A549 (cell line): ENCODE data around the gene RPS16. TPM values are rescaled to one million over a fixed set of nuclear protein-coding genes. Genes with fewer than 3 reads are reported as not detected.

Source experiments
- ATAC-seq, 2 experiments: fragments of 200-7000 bp in 1 of 2; fragments of >200 bp in 1 of 2; cut with Nextera tagmentation in 1 of 2; cut with Tn5 transposase in 1 of 2; 3 replicates each; pipeline versions ENCODE4 v1.8.0 to v1.9.1; 2018 to 2020; ENCODE audit warnings: mild to moderate bottlenecking in 1 of 2, moderate library complexity in 1 of 2
- CTCF ChIA-PET: fragments of 300-600 bp; sonication (Branson Sonifier 250); formaldehyde crosslinking; extraction: SDS; loops from one replicate; lab custom pipeline; 2021; ENCODE audit warnings: antibody characterized with exemption, inconsistent platforms; lab: Yijun Ruan, JAX
- POLR2A ChIA-PET: fragments of 350-600 bp; formaldehyde crosslinking; extraction: SDS; loops from one replicate; lab custom pipeline; 2021; ENCODE audit warnings: antibody characterized with exemption, inconsistent platforms; lab: Yijun Ruan, JAX
- DNase-seq, 2 experiments: peaks; one replicate each; pipeline versions ENCODE4 v3.0.0 to v3.0.0-alpha.2; 2011 to 2016; ENCODE audit warnings: low read depth in 1 of 2, low spot score in 1 of 2
- FAIRE-seq: peaks from 2 replicates; lab custom pipeline; 2011; peaks lifted over from hg19 to GRCh38; lab: Jason Lieb, UNC
- H3K27ac ChIP-seq, 2 experiments: fragments of >200 bp; sonication (Bioruptor Twin); formaldehyde crosslinking; 3 replicates each; pipeline ENCODE4 v1.5.1; 2016 to 2017
- H3K4me1 ChIP-seq: fragments of >200 bp; sonication (Bioruptor Twin); formaldehyde crosslinking; 3 replicates; pipeline ENCODE4 v1.6.1; 2016
- H3K4me2 ChIP-seq: fragments of >200 bp; sonication (Bioruptor Twin); formaldehyde crosslinking; 3 replicates; pipeline ENCODE4 v1.6.1; 2016
- H3K4me3 ChIP-seq: fragments of >200 bp; sonication (Bioruptor Twin); formaldehyde crosslinking; 3 replicates; pipeline ENCODE4 v1.5.1; 2016
- H3K9me3 ChIP-seq: fragments of >200 bp; sonication (Bioruptor Twin); formaldehyde crosslinking; 3 replicates; pipeline ENCODE4 v1.6.1; 2016
- BCL3 ChIP-seq: fragments of >200 bp; sonication (Bioruptor Twin); formaldehyde crosslinking; IDR thresholded peaks from 3 replicates; pipeline ENCODE4 v1.6.1; 2016
- BHLHE40 ChIP-seq: IDR thresholded peaks from 2 replicates; pipeline ENCODE4 v1.6.1; 2012; ENCODE audit warnings: low read depth, low read length, inconsistent platforms
- CBX2 ChIP-seq: fragments of 200-600 bp; sonication (generic); IDR thresholded peaks from 2 replicates; pipeline ENCODE4 v1.6.1; 2016; ENCODE audit warnings: low read depth, mild to moderate bottlenecking, borderline replicate concordance
- CBX8 ChIP-seq: fragments of 200-600 bp; sonication (generic); IDR thresholded peaks from 2 replicates; pipeline ENCODE4 v1.6.1; 2016
- CEBPB ChIP-seq, 2 experiments: fragments of >200 bp in 1 of 2; sonication (Bioruptor Twin) in 1 of 2; formaldehyde crosslinking in 1 of 2; IDR thresholded peaks; 2 replicates each; pipeline ENCODE4 v1.6.1; 2012 to 2016
- CHD2 ChIP-seq: fragments of 150-350 bp; IDR thresholded peaks from 2 replicates; pipeline ENCODE4 v1.6.1; 2014; ENCODE audit warnings: low read length; ENCODE audit not compliant: partially characterized antibody
- EHF ChIP-seq: fragments of 250-450 bp; sonication (Bioruptor Pico); IDR thresholded peaks from 2 replicates; pipeline ENCODE4 v1.5.0; 2020; ENCODE audit warnings: mild to moderate bottlenecking
- EP300 ChIP-seq, 2 experiments: fragments of >200 bp; sonication (Bioruptor Twin); formaldehyde crosslinking; IDR thresholded peaks; 2 replicates in 1 of 2; 3 replicates in 1 of 2; pipeline ENCODE4 v1.6.1; 2016 to 2017
- GATA3 ChIP-seq: IDR thresholded peaks from 2 replicates; pipeline ENCODE4 v1.6.1; 2012; ENCODE audit warnings: borderline replicate concordance
- HDAC2 ChIP-seq: fragments of 200-600 bp; sonication (generic); IDR thresholded peaks from 2 replicates; pipeline ENCODE4 v1.6.1; 2016
- HEYL ChIP-seq: fragments of 250-450 bp; sonication (Bioruptor Pico); IDR thresholded peaks from 2 replicates; pipeline ENCODE4 v1.8.0; 2021; ENCODE audit warnings: mild to moderate bottlenecking, moderate library complexity
- HMGXB4 ChIP-seq: fragments of 250-450 bp; sonication (Bioruptor Pico); IDR thresholded peaks from 2 replicates; pipeline ENCODE4 v1.5.0; 2021; ENCODE audit warnings: mild to moderate bottlenecking, moderate library complexity, borderline replicate concordance
- HOXB5 ChIP-seq: fragments of 250-450 bp; sonication (Bioruptor Pico); IDR thresholded peaks from 2 replicates; pipeline ENCODE4 v1.5.0; 2020; ENCODE audit warnings: mild to moderate bottlenecking, moderate library complexity
- KDM5A ChIP-seq: fragments of 200-600 bp; sonication (generic); IDR thresholded peaks from 2 replicates; pipeline ENCODE4 v1.6.1; 2016; ENCODE audit warnings: antibody characterized with exemption, mild to moderate bottlenecking
- NR3C1 ChIP-seq: fragments of >200 bp; sonication (Bioruptor Twin); formaldehyde crosslinking; IDR thresholded peaks from 3 replicates; pipeline ENCODE4 v1.6.1; 2017
- RAD21 ChIP-seq, 2 experiments: fragments of >200 bp in 1 of 2; sonication (Bioruptor Twin) in 1 of 2; formaldehyde crosslinking in 1 of 2; IDR thresholded peaks in 1 of 2; conservative IDR thresholded peaks in 1 of 2; 2 replicates in 1 of 2; 3 replicates in 1 of 2; pipeline ENCODE4 v1.6.1; 2012 to 2018; ENCODE audit warnings: inconsistent platforms in 1 of 2
- RARB ChIP-seq: fragments of 250-450 bp; sonication (Bioruptor Pico); IDR thresholded peaks from 2 replicates; pipeline ENCODE4 v1.8.0; 2021; ENCODE audit warnings: mild to moderate bottlenecking, moderate library complexity
- RCOR1 ChIP-seq: fragments of 150-350 bp; IDR thresholded peaks from 2 replicates; pipeline ENCODE4 v1.6.1; 2014; ENCODE audit warnings: antibody characterized with exemption, low read length, low read depth
- SMC3 ChIP-seq: fragments of >200 bp; sonication (Bioruptor Twin); formaldehyde crosslinking; IDR thresholded peaks from 3 replicates; pipeline ENCODE4 v1.6.1; 2018; ENCODE audit warnings: inconsistent platforms
- ZC3H11A ChIP-seq: fragments of 450-650 bp; IDR thresholded peaks from 2 replicates; pipeline ENCODE4 v1.6.1; 2014; ENCODE audit warnings: antibody characterized with exemption, mild to moderate bottlenecking
- ZFP36 ChIP-seq: fragments of 450-650 bp; IDR thresholded peaks from 2 replicates; pipeline ENCODE4 v1.6.1; 2014; ENCODE audit warnings: borderline replicate concordance; ENCODE audit not compliant: partially characterized antibody
- WGBS: methylation state at CpG from one replicate; pipeline ENCODE4 v1.1.6; 2017; ENCODE audit errors: missing lambda C conversion rate; 5-methylcytosine and 5-hydroxymethylcytosine counted together
- polyA plus RNA-seq, 4 experiments: library from polyadenylated mRNA; depleted of rRNA in 3 of 4; stranded (reverse); fragments of >200 nt; fragmentation: RNase III in 1 of 4; extraction: RNeasy Plus Mini Kit Qiagen cat#74134 plus additional on column Dnase treatment in 1 of 4; gene quantifications; 2 replicates in 3 of 4; 3 replicates in 1 of 4; pipeline ENCODE4 v1.2.3, GENCODE V29; 2011 to 2017
- TF ChIP-seq, protein P1 (sequence below): fragments of >200 bp; sonication (Bioruptor Twin); formaldehyde crosslinking; IDR thresholded peaks from 2 replicates; pipeline ENCODE4 v1.6.1; 2016
- TF ChIP-seq, protein P2 (sequence below): fragments of >200 bp; sonication (Bioruptor Twin); formaldehyde crosslinking; IDR thresholded peaks from 3 replicates; pipeline ENCODE4 v1.5.1; 2016
- TF ChIP-seq, protein P3 (sequence below): IDR thresholded peaks from 2 replicates; pipeline ENCODE4 v1.6.1; 2012

Gene RPS16
- polyA plus RNA-seq, 2 of the 4 experiments (the other 2 are of a cell fraction): 4,348 to 4,855 TPM

- no peak for ATAC-seq
- Histone ChIP-seq H3K9me3 (no peaks in the 10 kb centered on the region), H3K4me1 (peaks cover 5% of the 10 kb centered on the region; the same call in 2 of the 3 replicates), H3K4me3 (no peak overlapping the region), H3K4me2 (no peak overlapping the region), H3K27ac (no peak overlapping the region)
- DNase-seq: no peak
- no peak for TF ChIP-seq CBX8
- no peak for TF ChIP-seq HOXB5 (CRISPR knock-in tag)
- TF ChIP-seq NR3C1: no peak
- TF ChIP-seq HMGXB4 (CRISPR knock-in tag): no peak
- no peak for TF ChIP-seq KDM5A
- TF ChIP-seq, protein P1, sequence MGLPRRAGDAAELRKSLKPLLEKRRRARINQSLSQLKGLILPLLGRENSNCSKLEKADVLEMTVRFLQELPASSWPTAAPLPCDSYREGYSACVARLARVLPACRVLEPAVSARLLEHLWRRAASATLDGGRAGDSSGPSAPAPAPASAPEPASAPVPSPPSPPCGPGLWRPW: no peak
- TF ChIP-seq RCOR1: no peak
- no peak for TF ChIP-seq BCL3
- no peak for TF ChIP-seq EP300 (IDR thresholded peaks at IDR 0.05)
- no peak for TF ChIP-seq HEYL (CRISPR knock-in tag)
- no peak for TF ChIP-seq CHD2
- CTCF ChIA-PET: interaction anchor here (0.6 to 21.9 kb wide), 20 partner anchors 10 to 1229 kb away, joined by 3 to 305 read pairs (median 16); partner anchors contain the start of genes DLL3, EID2, EID2B and PLEKHG2
- POLR2A ChIA-PET: interaction anchor here (0.6 to 1.5 kb wide), 3 partner anchors 40 to 582 kb away, joined by 3 to 4 read pairs (median 3); partner anchors contain the start of gene RPS16
- 94% methylated on average over 2 of the region's 2 CpGs for WGBS
- no peak for FAIRE-seq
Observed at GRCh38 chr19:39475748-39476147, 40.0 kb upstream of the RPS16 start.

DNA sequence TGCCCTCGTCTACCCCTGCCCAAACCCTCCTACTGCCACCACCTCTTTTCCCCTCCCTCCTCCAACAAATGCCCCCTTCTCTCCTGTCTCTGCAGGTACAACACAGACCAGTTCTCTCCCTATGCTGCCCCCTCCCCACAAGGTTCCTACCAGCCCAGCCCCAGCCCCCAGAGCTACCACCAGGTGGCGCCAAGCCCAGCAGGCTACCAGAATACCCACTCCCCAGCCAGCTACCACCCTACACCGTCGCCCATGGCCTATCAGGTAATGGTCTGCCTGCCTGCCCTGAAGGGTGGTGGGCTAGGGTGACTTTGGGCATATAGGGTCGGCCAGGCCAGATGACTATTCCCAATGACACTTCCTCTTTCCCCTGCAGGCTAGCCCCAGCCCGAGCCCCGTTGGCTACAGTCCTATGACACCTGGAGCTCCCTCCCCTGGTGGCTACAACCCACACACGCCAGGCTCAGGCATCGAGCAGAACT is 38.4 kb upstream of the RPS16 start:
- ChIA-PET CTCF (interaction anchor here (0.6 to 21.9 kb wide), 33 partner anchors 11 to 1321 kb away, joined by 3 to 305 read pairs (median 5); partner anchors contain the start of genes DLL3, EID2, EID2B and PLEKHG2), POLR2A (interaction anchor here (1.6 kb wide), 1 partner anchor 38 kb away, joined by 13 read pairs; the partner anchor contains the start of gene RPS16)
- H3K4me1 ChIP-seq: peaks cover 13% of the 10 kb centered on the region
- DNase-seq: peak; percentile 64 to 89
- TF ChIP-seq RAD21 (conservative IDR thresholded peaks at IDR 0.05 in 1 of 2, IDR thresholded peaks at IDR 0.05 in 1 of 2) (peak; percentile 61 to 69; a peak in 4 of 5 replicates), SMC3 (peak; percentile 90), CEBPB (IDR thresholded peaks at IDR 0.05) (no peak)
- TF ChIP-seq, protein P2, sequence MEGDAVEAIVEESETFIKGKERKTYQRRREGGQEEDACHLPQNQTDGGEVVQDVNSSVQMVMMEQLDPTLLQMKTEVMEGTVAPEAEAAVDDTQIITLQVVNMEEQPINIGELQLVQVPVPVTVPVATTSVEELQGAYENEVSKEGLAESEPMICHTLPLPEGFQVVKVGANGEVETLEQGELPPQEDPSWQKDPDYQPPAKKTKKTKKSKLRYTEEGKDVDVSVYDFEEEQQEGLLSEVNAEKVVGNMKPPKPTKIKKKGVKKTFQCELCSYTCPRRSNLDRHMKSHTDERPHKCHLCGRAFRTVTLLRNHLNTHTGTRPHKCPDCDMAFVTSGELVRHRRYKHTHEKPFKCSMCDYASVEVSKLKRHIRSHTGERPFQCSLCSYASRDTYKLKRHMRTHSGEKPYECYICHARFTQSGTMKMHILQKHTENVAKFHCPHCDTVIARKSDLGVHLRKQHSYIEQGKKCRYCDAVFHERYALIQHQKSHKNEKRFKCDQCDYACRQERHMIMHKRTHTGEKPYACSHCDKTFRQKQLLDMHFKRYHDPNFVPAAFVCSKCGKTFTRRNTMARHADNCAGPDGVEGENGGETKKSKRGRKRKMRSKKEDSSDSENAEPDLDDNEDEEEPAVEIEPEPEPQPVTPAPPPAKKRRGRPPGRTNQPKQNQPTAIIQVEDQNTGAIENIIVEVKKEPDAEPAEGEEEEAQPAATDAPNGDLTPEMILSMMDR: peak; percentile 97
- no peak overlapping the region for H3K27ac ChIP-seq
- no peak overlapping the region for H3K4me3 ChIP-seq
- ATAC-seq: peak; percentile 58 to 87; a peak in 5 of 6 replicates
- FAIRE-seq: peak; percentile 49
- 50% methylated on average over 9 of the region's 9 CpGs for WGBS
- no peak overlapping the region for H3K4me2 ChIP-seq
- no peaks in the 10 kb centered on the region for H3K9me3 ChIP-seq

GRCh38 chr19:39473443-39473960 is 37.8 kb upstream of the RPS16 start:
- ChIA-PET POLR2A (interaction anchor here (1.6 kb wide), 1 partner anchor 38 kb away, joined by 13 read pairs; the partner anchor contains the start of gene RPS16), CTCF (interaction anchor here (0.6 to 21.9 kb wide), 24 partner anchors 10 to 1322 kb away, joined by 3 to 305 read pairs (median 14); partner anchors contain the start of genes DLL3, EID2, EID2B and PLEKHG2)
- H3K4me1 ChIP-seq: peaks cover 20% of the 10 kb centered on the region
- no peaks in the 10 kb centered on the region for H3K9me3 ChIP-seq
- no peak overlapping the region for H3K4me3 ChIP-seq
- no peak overlapping the region for H3K27ac ChIP-seq
- DNase-seq (no peak), FAIRE-seq (no peak), ATAC-seq (peak; percentile 1 to 3; a peak in 3 of 6 replicates)
- H3K4me2 ChIP-seq: no peak overlapping the region
- 84% methylated on average over 11 of the region's 11 CpGs for WGBS
- TF ChIP-seq EP300 (IDR thresholded peaks at IDR 0.05) (no peak), EHF (CRISPR knock-in tag) (no peak), HEYL (CRISPR knock-in tag) (no peak), ZFP36 (no peak), BHLHE40 (no peak), GATA3 (no peak), CBX2 (no peak), ZC3H11A (no peak), RARB (CRISPR knock-in tag) (no peak), HOXB5 (CRISPR knock-in tag) (no peak), RCOR1 (no peak), HDAC2 (no peak), CEBPB (IDR thresholded peaks at IDR 0.05) (no peak)
- TF ChIP-seq, protein P1: no peak
- TF ChIP-seq, protein P3, sequence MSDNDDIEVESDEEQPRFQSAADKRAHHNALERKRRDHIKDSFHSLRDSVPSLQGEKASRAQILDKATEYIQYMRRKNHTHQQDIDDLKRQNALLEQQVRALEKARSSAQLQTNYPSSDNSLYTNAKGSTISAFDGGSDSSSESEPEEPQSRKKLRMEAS: no peak
- TF ChIP-seq, protein P2: no peak
